ENCODE results near the gene ACTN4.

The ACTN4 gene

GRCh38 chr19:38707512-38708114 is 60.2 kb downstream of the ACTN4 start:
- Mint-ChIP-seq H3K4me1 (no peaks in the 10 kb centered on the region), H3K9me3 (no peaks in the 10 kb centered on the region), H3K36me3 (peaks cover 45 to 55% of the 10 kb centered on the region in 2 donors), H3K27me3 (no peaks in the 10 kb centered on the region), H3K4me3 (no peak overlapping the region), H3K27ac (peak overlapping the region; percentile 17)
- ATAC-seq (replicated peaks) (no peak), DNase-seq (no peak)

- Mint-ChIP-seq H3K27me3 (no peaks in the 10 kb centered on the region), H3K4me3 (no peak overlapping the region), H3K9me3 (no peaks in the 10 kb centered on the region), H3K36me3 (peaks cover 41 to 53% of the 10 kb centered on the region in 2 donors), H3K27ac (peak overlapping the region; percentile 90), H3K4me1 (peaks cover 0 to under 1% of the 10 kb centered on the region in 2 donors)
- no peak for ATAC-seq (replicated peaks)
- DNase-seq: no peak
Measured at GRCh38 chr19:38708413-38709024, 61.1 kb downstream of the ACTN4 start.

GRCh38 chr19:38709119-38709518 is 61.7 kb downstream of the ACTN4 start:
- H3K27ac Mint-ChIP-seq: peak overlapping the region; percentile 49
- no peaks in the 10 kb centered on the region for H3K27me3 Mint-ChIP-seq
- ATAC-seq (replicated peaks) (no peak), DNase-seq (no peak)
- no peaks in the 10 kb centered on the region for H3K9me3 Mint-ChIP-seq
- peaks cover 0 to 3% of the 10 kb centered on the region in 2 donors for H3K4me1 Mint-ChIP-seq
- H3K4me3 Mint-ChIP-seq: no peak overlapping the region
- H3K36me3 Mint-ChIP-seq: peaks cover 40 to 53% of the 10 kb centered on the region in 2 donors

GRCh38 chr19:38709671-38710415 is 62.4 kb downstream of the ACTN4 start:
- DNase-seq: no peak
- peaks cover 0 to 3% of the 10 kb centered on the region in 2 donors for H3K4me1 Mint-ChIP-seq
- H3K27ac Mint-ChIP-seq: peak overlapping the region; percentile 49
- peak overlapping the region in 1 of 2 donors; percentile 22 for H3K4me3 Mint-ChIP-seq
- H3K9me3 Mint-ChIP-seq: no peaks in the 10 kb centered on the region
- H3K27me3 Mint-ChIP-seq: no peaks in the 10 kb centered on the region
- H3K36me3 Mint-ChIP-seq: peaks cover 37 to 56% of the 10 kb centered on the region in 2 donors
- ATAC-seq (replicated peaks): no peak

GRCh38 chr19:38710416-38710702 is 62.9 kb downstream of the ACTN4 start:
- H3K4me3 Mint-ChIP-seq: peak overlapping the region in 1 of 2 donors; percentile 22
- peak overlapping the region; percentile 20 for H3K27ac Mint-ChIP-seq
- no peaks in the 10 kb centered on the region for H3K27me3 Mint-ChIP-seq
- ATAC-seq (replicated peaks) (no peak), DNase-seq (no peak)
- peaks cover 0 to 3% of the 10 kb centered on the region in 2 donors for H3K4me1 Mint-ChIP-seq
- peaks cover 34 to 53% of the 10 kb centered on the region in 2 donors for H3K36me3 Mint-ChIP-seq
- H3K9me3 Mint-ChIP-seq: no peaks in the 10 kb centered on the region

- peaks cover 34 to 54% of the 10 kb centered on the region in 2 donors for H3K36me3 Mint-ChIP-seq
- ATAC-seq (replicated peaks): no peak
- peak overlapping the region; percentile 42 for H3K27ac Mint-ChIP-seq
Measured at GRCh38 chr19:38710928-38711725, 63.7 kb downstream of the ACTN4 start.

GRCh38 chr19:38711726-38712153 is 64.3 kb downstream of the ACTN4 start:
- Mint-ChIP-seq H3K4me3 (no peak overlapping the region), H3K9me3 (no peaks in the 10 kb centered on the region), H3K36me3 (peaks cover 34 to 57% of the 10 kb centered on the region in 2 donors), H3K27ac (peak overlapping the region; percentile 42), H3K27me3 (no peaks in the 10 kb centered on the region), H3K4me1 (peaks cover 0 to 3% of the 10 kb centered on the region in 2 donors)
- no peak for DNase-seq
- ATAC-seq (replicated peaks): no peak

More at GRCh38 chr19:38710928-38711725, 63.7 kb downstream of the ACTN4 start:
- H3K4me3 Mint-ChIP-seq: no peak overlapping the region
- no peaks in the 10 kb centered on the region for H3K27me3 Mint-ChIP-seq
- H3K4me1 Mint-ChIP-seq: peaks cover 0 to 3% of the 10 kb centered on the region in 2 donors
- no peak for DNase-seq
- H3K9me3 Mint-ChIP-seq: no peaks in the 10 kb centered on the region

GRCh38 chr19:38712161-38712748 is 64.8 kb downstream of the ACTN4 start:
- H3K27ac Mint-ChIP-seq: peak overlapping the region; percentile 51
- peaks cover 30 to 59% of the 10 kb centered on the region in 2 donors for H3K36me3 Mint-ChIP-seq

GRCh38 chr19:38713227-38713649 is 65.8 kb downstream of the ACTN4 start:
- no peak overlapping the region for H3K4me3 Mint-ChIP-seq
- DNase-seq (no peak), ATAC-seq (replicated peaks) (no peak)
- H3K36me3 Mint-ChIP-seq: peaks cover 28 to 57% of the 10 kb centered on the region in 2 donors
- no peaks in the 10 kb centered on the region for H3K27me3 Mint-ChIP-seq
- peak overlapping the region; percentile 5 for H3K27ac Mint-ChIP-seq
- no peaks in the 10 kb centered on the region for H3K9me3 Mint-ChIP-seq
- H3K4me1 Mint-ChIP-seq: peaks cover 0 to 3% of the 10 kb centered on the region in 2 donors

More at GRCh38 chr19:38712161-38712748, 64.8 kb downstream of the ACTN4 start:
- ATAC-seq (replicated peaks) (no peak), DNase-seq (no peak)
- H3K4me1 Mint-ChIP-seq: peaks cover 0 to 3% of the 10 kb centered on the region in 2 donors
- no peaks in the 10 kb centered on the region for H3K9me3 Mint-ChIP-seq
- no peaks in the 10 kb centered on the region for H3K27me3 Mint-ChIP-seq
- H3K4me3 Mint-ChIP-seq: no peak overlapping the region

GRCh38 chr19:38713865-38714264 is 66.4 kb downstream of the ACTN4 start:
- H3K27ac Mint-ChIP-seq: peak overlapping the region; percentile 82
- H3K27me3 Mint-ChIP-seq: no peaks in the 10 kb centered on the region
- DNase-seq (no peak), ATAC-seq (replicated peaks) (no peak)
- peaks cover 28 to 58% of the 10 kb centered on the region in 2 donors for H3K36me3 Mint-ChIP-seq
- peaks cover 0 to 3% of the 10 kb centered on the region in 2 donors for H3K4me1 Mint-ChIP-seq
- no peaks in the 10 kb centered on the region for H3K9me3 Mint-ChIP-seq
- H3K4me3 Mint-ChIP-seq: no peak overlapping the region

GRCh38 chr19:38714354-38714778 is 66.9 kb downstream of the ACTN4 start:
- Mint-ChIP-seq H3K4me1 (peaks cover 0 to 3% of the 10 kb centered on the region in 2 donors), H3K36me3 (peaks cover 30 to 58% of the 10 kb centered on the region in 2 donors), H3K4me3 (no peak overlapping the region), H3K9me3 (no peaks in the 10 kb centered on the region), H3K27me3 (no peaks in the 10 kb centered on the region), H3K27ac (no peak overlapping the region)
- ATAC-seq (replicated peaks) (no peak), DNase-seq (no peak)

GRCh38 chr19:38715555-38715954 is 68.1 kb downstream of the ACTN4 start:
- Mint-ChIP-seq H3K9me3 (no peaks in the 10 kb centered on the region), H3K36me3 (peaks cover 28 to 59% of the 10 kb centered on the region in 2 donors), H3K4me3 (no peak overlapping the region), H3K4me1 (peaks cover 5 to 7% of the 10 kb centered on the region in 2 donors), H3K27me3 (no peaks in the 10 kb centered on the region), H3K27ac (no peak overlapping the region)
- DNase-seq: no peak
- no peak for ATAC-seq (replicated peaks)

- H3K4me3 Mint-ChIP-seq: no peak overlapping the region
- H3K36me3 Mint-ChIP-seq: peaks cover 24 to 48% of the 10 kb centered on the region in 2 donors
- DNase-seq: no peak
- ATAC-seq (replicated peaks): no peak
- no peaks in the 10 kb centered on the region for H3K27me3 Mint-ChIP-seq
- H3K4me1 Mint-ChIP-seq: peaks cover 5 to 10% of the 10 kb centered on the region in 2 donors
- H3K9me3 Mint-ChIP-seq: no peaks in the 10 kb centered on the region
- no peak overlapping the region for H3K27ac Mint-ChIP-seq
Measured at GRCh38 chr19:38717051-38717450, 69.6 kb downstream of the ACTN4 start.

- H3K4me3 Mint-ChIP-seq: no peak overlapping the region
- no peak for ATAC-seq (replicated peaks)
- no peak overlapping the region for H3K27ac Mint-ChIP-seq
- no peaks in the 10 kb centered on the region for H3K9me3 Mint-ChIP-seq
- no peaks in the 10 kb centered on the region for H3K27me3 Mint-ChIP-seq
- DNase-seq: no peak
- H3K4me1 Mint-ChIP-seq: peaks cover 5 to 10% of the 10 kb centered on the region in 2 donors
- H3K36me3 Mint-ChIP-seq: peaks cover 27 to 52% of the 10 kb centered on the region in 2 donors
Measured at GRCh38 chr19:38717855-38718254, 70.4 kb downstream of the ACTN4 start.
